NCI-H2081 (cell line): ENCODE results near the gene EGFR.

Source experiments
- DNase-seq, 2 experiments: peaks; one replicate each; lab custom pipeline; 2025; lab: John Stamatoyannopoulos, UW

The EGFR gene

GRCh38 chr7:55018361-55019190 lies at the start of gene EGFR:
TSS of gene EGFR (plus strand) at chr7:55019017. CDS start at chr7:55019278, 261 bp downstream.
- DNase-seq, result no peak

GRCh38 chr7:54969208-54969967 lies 49.4 kb upstream of the EGFR start:
- no peak for DNase-seq

GRCh38 chr7:54972733-54973294 lies 46.0 kb upstream of the EGFR start:
- no peak for DNase-seq

GRCh38 chr7:54978364-54979116 lies 40.3 kb upstream of the EGFR start:
- no peak for DNase-seq

- no peak for DNase-seq
Observed at GRCh38 chr7:54980521-54980920, 38.3 kb upstream of the EGFR start.

- no peak for DNase-seq
Observed at GRCh38 chr7:54981913-54982312, 36.9 kb upstream of the EGFR start.

- DNase-seq, result no peak
Observed at GRCh38 chr7:54985426-54986330, 33.1 kb upstream of the EGFR start.

- DNase-seq, result no peak
Observed at GRCh38 chr7:54986716-54987115, 32.1 kb upstream of the EGFR start.

- DNase-seq, result no peak
Observed at GRCh38 chr7:54987772-54988171, 31.0 kb upstream of the EGFR start.

GRCh38 chr7:54988516-54988915 lies 30.3 kb upstream of the EGFR start:
- DNase-seq, result no peak

GRCh38 chr7:54989453-54990225 lies 29.2 kb upstream of the EGFR start:
- no peak for DNase-seq

GRCh38 chr7:54991341-54991740 lies 27.5 kb upstream of the EGFR start:
- no peak for DNase-seq

- DNase-seq, result no peak
Observed at GRCh38 chr7:54992871-54993475, 25.8 kb upstream of the EGFR start.

- DNase-seq, result no peak
Observed at GRCh38 chr7:54995166-54995565, 23.7 kb upstream of the EGFR start.

- DNase-seq, result no peak
Observed at GRCh38 chr7:54995610-54996363, 23.0 kb upstream of the EGFR start.

GRCh38 chr7:54996391-54996790 lies 22.4 kb upstream of the EGFR start:
- no peak for DNase-seq

GRCh38 chr7:55004579-55004978 lies 14.2 kb upstream of the EGFR start:
- no peak for DNase-seq

- no peak for DNase-seq
Observed at GRCh38 chr7:55005241-55005851, 13.5 kb upstream of the EGFR start.

GRCh38 chr7:55006499-55006898 lies 12.3 kb upstream of the EGFR start:
- no peak for DNase-seq
